HEK293 (cell line): ENCODE measurements around the gene IP6K3.

Experiments used
- CTCF ChIA-PET: fragments of 350-600 bp; formaldehyde crosslinking; extraction: SDS; loops from one replicate; lab custom pipeline; 2021; ENCODE audit warnings: antibody characterized with exemption; lab: Yijun Ruan, JAX
- POLR2A ChIA-PET: fragments of 300-600 bp; formaldehyde crosslinking; extraction: SDS; loops from one replicate; lab custom pipeline; 2020; ENCODE audit warnings: antibody characterized with exemption, inconsistent platforms; lab: Yijun Ruan, JAX
- H3K27ac ChIP-seq: fragments of 200-500 bp; sonication (Bioruptor generic); 2 replicates; pipeline ENCODE4 v1.5.1; 2014; ENCODE audit warnings: low read depth, low read length, control low read depth, inconsistent platforms; ENCODE audit errors: extremely low read depth
- H3K36me3 ChIP-seq, 2 experiments: fragments of 200-500 bp in 1 of 2; sonication (Bioruptor generic) in 1 of 2; 1 replicate in 1 of 2; 2 replicates in 1 of 2; pipeline ENCODE4 v1.5.1; 2014 to 2017; ENCODE audit warnings: inconsistent platforms in 2 of 2, low read length in 2 of 2; ENCODE audit not compliant: control insufficient read depth in 2 of 2, insufficient read depth in 1 of 2
- H3K4me1 ChIP-seq: fragments of 200-500 bp; sonication (Bioruptor generic); 2 replicates; pipeline ENCODE4 v1.5.1; 2014; ENCODE audit warnings: mild to moderate bottlenecking, low read length, inconsistent platforms; ENCODE audit not compliant: control insufficient read depth, insufficient read depth
- H3K4me3 ChIP-seq: 2 replicates; pipeline ENCODE4 v1.5.1; 2011; ENCODE audit warnings: low read depth, mild to moderate bottlenecking, control low read depth, low read length, moderate library complexity
- H3K9me3 ChIP-seq: fragments of 200-500 bp; sonication (Bioruptor generic); 2 replicates; pipeline ENCODE4 v1.5.1; 2014; ENCODE audit warnings: low read depth, low read length, inconsistent platforms; ENCODE audit not compliant: control insufficient read depth, insufficient read depth
- GLIS1 ChIP-seq: fragments of 450-650 bp; formaldehyde crosslinking; IDR thresholded peaks from 2 replicates; pipeline ENCODE4 v1.5.1; 2016; ENCODE audit warnings: missing biosample characterization, missing genetic modification characterization
- GLIS2 ChIP-seq: fragments of 450-650 bp; formaldehyde crosslinking; IDR thresholded peaks from 2 replicates; pipeline ENCODE4 v1.5.1; 2016; ENCODE audit warnings: missing biosample characterization, missing genetic modification characterization
- ZBTB20 ChIP-seq: fragments of 450-650 bp; formaldehyde crosslinking; IDR thresholded peaks from 2 replicates; pipeline ENCODE4 v1.5.1; 2016; ENCODE audit warnings: missing biosample characterization, missing genetic modification characterization
- ZEB2 ChIP-seq: fragments of 450-650 bp; formaldehyde crosslinking; IDR thresholded peaks from 2 replicates; pipeline ENCODE4 v1.5.1; 2016; ENCODE audit warnings: missing biosample characterization, missing genetic modification characterization
- ZIC2 ChIP-seq: fragments of 450-650 bp; formaldehyde crosslinking; IDR thresholded peaks from 2 replicates; pipeline ENCODE4 v1.5.1; 2016; ENCODE audit warnings: missing biosample characterization, missing genetic modification characterization
- ZNF112 ChIP-seq: fragments of 450-650 bp; formaldehyde crosslinking; IDR thresholded peaks from 2 replicates; pipeline ENCODE4 v1.5.0; 2017; ENCODE audit warnings: missing biosample characterization, missing genetic modification characterization
- ZNF24 ChIP-seq: fragments of 450-650 bp; formaldehyde crosslinking; IDR thresholded peaks from 2 replicates; pipeline ENCODE4 v1.5.1; 2016; ENCODE audit warnings: missing biosample characterization, missing genetic modification characterization
- ZNF341 ChIP-seq: fragments of 450-650 bp; formaldehyde crosslinking; IDR thresholded peaks from 2 replicates; pipeline ENCODE4; 2016; ENCODE audit warnings: low read depth, missing biosample characterization, missing genetic modification characterization
- ZNF354C ChIP-seq: fragments of 450-650 bp; formaldehyde crosslinking; IDR thresholded peaks from 2 replicates; pipeline ENCODE4 v1.5.1; 2016; ENCODE audit warnings: missing biosample characterization, missing genetic modification characterization, low read depth, borderline replicate concordance
- ZNF404 ChIP-seq: fragments of 450-650 bp; formaldehyde crosslinking; IDR thresholded peaks from 2 replicates; pipeline ENCODE4 v1.5.1; 2017; ENCODE audit warnings: missing biosample characterization, missing genetic modification characterization
- ZNF501 ChIP-seq: fragments of 450-650 bp; formaldehyde crosslinking; IDR thresholded peaks from 2 replicates; pipeline ENCODE4 v1.5.1; 2016; ENCODE audit warnings: missing biosample characterization, missing genetic modification characterization
- ZNF621 ChIP-seq: fragments of 450-650 bp; formaldehyde crosslinking; IDR thresholded peaks from 2 replicates; pipeline ENCODE4 v1.5.1; 2017; ENCODE audit warnings: missing biosample characterization, missing genetic modification characterization
- ZNF776 ChIP-seq: fragments of 450-650 bp; formaldehyde crosslinking; IDR thresholded peaks from 2 replicates; pipeline ENCODE4 v1.5.0; 2017; ENCODE audit warnings: missing biosample characterization, missing genetic modification characterization, borderline replicate concordance
- TF ChIP-seq, protein P1 (sequence below): fragments of 450-650 bp; formaldehyde crosslinking; IDR thresholded peaks from 2 replicates; pipeline ENCODE4 v1.5.1; 2016; ENCODE audit warnings: missing biosample characterization, missing genetic modification characterization
- TF ChIP-seq, protein P2 (sequence below): fragments of 450-650 bp; formaldehyde crosslinking; IDR thresholded peaks from 2 replicates; pipeline ENCODE4 v1.5.1; 2016; ENCODE audit warnings: missing biosample characterization, missing genetic modification characterization
- TF ChIP-seq, protein P3 (sequence below): IDR thresholded peaks from 2 replicates; pipeline ENCODE4 v1.6.1; 2011; ENCODE audit warnings: mild to moderate bottlenecking, low read depth, low read length, borderline replicate concordance

The IP6K3 gene

GRCh38 chr6:33726696-33727095 is 20.0 kb downstream of the IP6K3 start:
- POLR2A ChIA-PET, result no interaction called here
- no peaks in the 10 kb centered on the region for H3K4me1 ChIP-seq

GRCh38 chr6:33725891-33726673 is 20.6 kb downstream of the IP6K3 start:
- H3K4me1 ChIP-seq, result no peaks in the 10 kb centered on the region
- H3K27ac ChIP-seq, result no peak overlapping the region
- no peaks in the 10 kb centered on the region for H3K9me3 ChIP-seq
- H3K4me3 ChIP-seq, result no peak overlapping the region
- CTCF ChIA-PET, result interaction anchor here (0.6 to 1.4 kb wide), 4 partner anchors 15 to 307 kb away, joined by 3 to 4 read pairs (median 4); partner anchors contain the start of gene UQCC2
- no peaks in the 10 kb centered on the region for H3K36me3 ChIP-seq
- no peak for TF ChIP-seq ZNF341 (tag by site-specific recombination)
- 0 out of 2 replicates have a peak, but pooled peaks have one; percentile 20 for TF ChIP-seq ZIC2 (tag by site-specific recombination)
- peak; percentile 73 for TF ChIP-seq GLIS1 (tag by site-specific recombination)
- TF ChIP-seq ZEB2 (tag by site-specific recombination), result no peak
- no peak for TF ChIP-seq ZNF354C (tag by site-specific recombination)
- POLR2A ChIA-PET, result interaction anchor here (1.0 kb wide), 1 partner anchor 14 kb away, joined by 3 read pairs; the partner anchor contains the start of gene UQCC2

More at GRCh38 chr6:33726696-33727095, 20.0 kb downstream of the IP6K3 start:
- TF ChIP-seq ZNF341 (tag by site-specific recombination) (no peak), GLIS2 (no peak), ZNF112 (tag by site-specific recombination) (no peak), ZBTB20 (tag by site-specific recombination) (no peak), ZNF621 (tag by site-specific recombination) (no peak), ZNF24 (no peak), ZNF776 (tag by site-specific recombination) (no peak), ZIC2 (tag by site-specific recombination) (no peak), ZNF404 (no peak), ZNF501 (tag by site-specific recombination) (no peak)
- TF ChIP-seq, protein P1, sequence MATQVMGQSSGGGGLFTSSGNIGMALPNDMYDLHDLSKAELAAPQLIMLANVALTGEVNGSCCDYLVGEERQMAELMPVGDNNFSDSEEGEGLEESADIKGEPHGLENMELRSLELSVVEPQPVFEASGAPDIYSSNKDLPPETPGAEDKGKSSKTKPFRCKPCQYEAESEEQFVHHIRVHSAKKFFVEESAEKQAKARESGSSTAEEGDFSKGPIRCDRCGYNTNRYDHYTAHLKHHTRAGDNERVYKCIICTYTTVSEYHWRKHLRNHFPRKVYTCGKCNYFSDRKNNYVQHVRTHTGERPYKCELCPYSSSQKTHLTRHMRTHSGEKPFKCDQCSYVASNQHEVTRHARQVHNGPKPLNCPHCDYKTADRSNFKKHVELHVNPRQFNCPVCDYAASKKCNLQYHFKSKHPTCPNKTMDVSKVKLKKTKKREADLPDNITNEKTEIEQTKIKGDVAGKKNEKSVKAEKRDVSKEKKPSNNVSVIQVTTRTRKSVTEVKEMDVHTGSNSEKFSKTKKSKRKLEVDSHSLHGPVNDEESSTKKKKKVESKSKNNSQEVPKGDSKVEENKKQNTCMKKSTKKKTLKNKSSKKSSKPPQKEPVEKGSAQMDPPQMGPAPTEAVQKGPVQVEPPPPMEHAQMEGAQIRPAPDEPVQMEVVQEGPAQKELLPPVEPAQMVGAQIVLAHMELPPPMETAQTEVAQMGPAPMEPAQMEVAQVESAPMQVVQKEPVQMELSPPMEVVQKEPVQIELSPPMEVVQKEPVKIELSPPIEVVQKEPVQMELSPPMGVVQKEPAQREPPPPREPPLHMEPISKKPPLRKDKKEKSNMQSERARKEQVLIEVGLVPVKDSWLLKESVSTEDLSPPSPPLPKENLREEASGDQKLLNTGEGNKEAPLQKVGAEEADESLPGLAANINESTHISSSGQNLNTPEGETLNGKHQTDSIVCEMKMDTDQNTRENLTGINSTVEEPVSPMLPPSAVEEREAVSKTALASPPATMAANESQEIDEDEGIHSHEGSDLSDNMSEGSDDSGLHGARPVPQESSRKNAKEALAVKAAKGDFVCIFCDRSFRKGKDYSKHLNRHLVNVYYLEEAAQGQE, result no peak
- TF ChIP-seq, protein P2, sequence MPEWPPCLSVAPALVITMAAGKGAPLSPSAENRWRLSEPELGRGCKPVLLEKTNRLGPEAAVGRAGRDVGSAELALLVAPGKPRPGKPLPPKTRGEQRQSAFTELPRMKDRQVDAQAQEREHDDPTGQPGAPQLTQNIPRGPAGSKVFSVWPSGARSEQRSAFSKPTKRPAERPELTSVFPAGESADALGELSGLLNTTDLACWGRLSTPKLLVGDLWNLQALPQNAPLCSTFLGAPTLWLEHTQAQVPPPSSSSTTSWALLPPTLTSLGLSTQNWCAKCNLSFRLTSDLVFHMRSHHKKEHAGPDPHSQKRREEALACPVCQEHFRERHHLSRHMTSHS (tag by site-specific recombination), result no peak
- TF ChIP-seq, protein P3, sequence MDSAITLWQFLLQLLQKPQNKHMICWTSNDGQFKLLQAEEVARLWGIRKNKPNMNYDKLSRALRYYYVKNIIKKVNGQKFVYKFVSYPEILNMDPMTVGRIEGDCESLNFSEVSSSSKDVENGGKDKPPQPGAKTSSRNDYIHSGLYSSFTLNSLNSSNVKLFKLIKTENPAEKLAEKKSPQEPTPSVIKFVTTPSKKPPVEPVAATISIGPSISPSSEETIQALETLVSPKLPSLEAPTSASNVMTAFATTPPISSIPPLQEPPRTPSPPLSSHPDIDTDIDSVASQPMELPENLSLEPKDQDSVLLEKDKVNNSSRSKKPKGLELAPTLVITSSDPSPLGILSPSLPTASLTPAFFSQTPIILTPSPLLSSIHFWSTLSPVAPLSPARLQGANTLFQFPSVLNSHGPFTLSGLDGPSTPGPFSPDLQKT, result no peak
- H3K36me3 ChIP-seq, result no peaks in the 10 kb centered on the region
- CTCF ChIA-PET, result interaction anchor here (0.7 to 1.4 kb wide), 2 partner anchors 15 to 147 kb away, joined by 3 read pairs; partner anchors contain the start of genes BAK1 and UQCC2
- H3K4me3 ChIP-seq, result no peak overlapping the region
- no peaks in the 10 kb centered on the region for H3K9me3 ChIP-seq
- no peak overlapping the region for H3K27ac ChIP-seq
